Neural cell (in vitro differentiated cells): Measurements from ENCODE around the gene JADE2. TPM values are rescaled to one million over a fixed set of nuclear protein-coding genes. Genes with fewer than 3 reads are reported as not detected.

Experiments used
- H2AFZ ChIP-seq: fragments of 200-600, 300-800 bp; sonication (generic), shearing (Covaris generic); 2 replicates; pipeline ENCODE4 v1.6.0; 2014; ENCODE audit warnings: low read depth, mild to moderate bottlenecking, antibody characterized with exemption, low read length, moderate library complexity
- H3F3A ChIP-seq: fragments of 200-600 bp; shearing (Covaris generic); 2 replicates; pipeline ENCODE4 v1.6.1; 2016; ENCODE audit warnings: mild to moderate bottlenecking, moderate library complexity, mixed read lengths, antibody characterized with exemption, low read length; ENCODE audit not compliant: insufficient read depth, poor library complexity, severe bottlenecking
- H3K27ac ChIP-seq: fragments of 200-600, 300-800 bp; sonication (generic), shearing (Covaris generic); 2 replicates; pipeline ENCODE4 v1.5.1; 2014; ENCODE audit warnings: mild to moderate bottlenecking, low read length, moderate library complexity
- H3K27me3 ChIP-seq: fragments of 300-800, 200-600 bp; sonication (generic), shearing (Covaris generic); 2 replicates; pipeline ENCODE4 v1.6.0; 2014; ENCODE audit warnings: mild to moderate bottlenecking, low read depth, low read length, moderate library complexity; ENCODE audit not compliant: insufficient read depth
- H3K36me3 ChIP-seq: fragments of 300-800, 200-600 bp; sonication (generic), shearing (Covaris generic); 2 replicates; pipeline ENCODE4 v1.5.1; 2014; ENCODE audit warnings: mild to moderate bottlenecking, antibody characterized with exemption, low read length, moderate library complexity; ENCODE audit not compliant: insufficient read depth
- H3K4me2 ChIP-seq: fragments of 300-800, 200-600 bp; sonication (generic), shearing (Covaris generic); 2 replicates; pipeline ENCODE4 v1.6.0; 2014; ENCODE audit warnings: mild to moderate bottlenecking, low read length
- H3K4me3 ChIP-seq: fragments of 300-800, 200-600 bp; sonication (generic), shearing (Covaris generic); 2 replicates; pipeline ENCODE4 v1.5.1; 2014; ENCODE audit warnings: mild to moderate bottlenecking, low read length, moderate library complexity
- H3K79me2 ChIP-seq: fragments of 200-600 bp; shearing (Covaris generic); replicated peaks from 2 replicates; pipeline ENCODE4 v1.6.0; 2014; ENCODE audit warnings: mild to moderate bottlenecking, low read length, moderate library complexity; ENCODE audit not compliant: insufficient read depth
- H3K9ac ChIP-seq: fragments of 300-800, 200-600 bp; sonication (generic), shearing (Covaris generic); 2 replicates; pipeline ENCODE4 v1.6.1; 2016; ENCODE audit warnings: mild to moderate bottlenecking, low read length, mixed read lengths
- H3K9me2 ChIP-seq: fragments of 200-600 bp; shearing (Covaris generic); 2 replicates; pipeline ENCODE4 v1.6.1; 2016; ENCODE audit warnings: mild to moderate bottlenecking, low read length, mixed read lengths; ENCODE audit not compliant: insufficient read depth
- H3K9me3 ChIP-seq: fragments of 200-600, 300-800 bp; sonication (generic), shearing (Covaris generic); 2 replicates; pipeline ENCODE4 v1.6.1; 2016; ENCODE audit warnings: mild to moderate bottlenecking, mixed run types, low read length, moderate library complexity, mixed read lengths
- H4K20me1 ChIP-seq: fragments of 200-600 bp; shearing (Covaris generic); 2 replicates; pipeline ENCODE4 v1.6.1; 2016; ENCODE audit warnings: mild to moderate bottlenecking, mixed run types; ENCODE audit not compliant: insufficient read depth
- EP300 ChIP-seq: fragments of 450-650 bp; conservative IDR thresholded peaks from 2 replicates; pipeline ENCODE4 v1.6.1; 2014; ENCODE audit warnings: antibody characterized with exemption, mild to moderate bottlenecking, moderate library complexity; ENCODE audit not compliant: poor library complexity, severe bottlenecking
- EZH2 ChIP-seq: fragments of 200-600, 300-800 bp; shearing (Covaris generic), sonication (generic); IDR thresholded peaks from 2 replicates; pipeline ENCODE4 v1.6.1; 2014; ENCODE audit warnings: antibody characterized with exemption, low read length, borderline replicate concordance, mild to moderate bottlenecking; ENCODE audit not compliant: insufficient read depth, poor library complexity, severe bottlenecking
- MXI1 ChIP-seq: fragments of 450-650 bp; conservative IDR thresholded peaks from 2 replicates; pipeline ENCODE4 v1.6.1; 2014; ENCODE audit warnings: antibody characterized with exemption, mild to moderate bottlenecking; ENCODE audit not compliant: poor library complexity, severe bottlenecking
- POLR2AphosphoS5 ChIP-seq: IDR thresholded peaks from 2 replicates; pipeline ENCODE4 v1.6.1; 2012
- RAD21 ChIP-seq: fragments of 450-650 bp; conservative IDR thresholded peaks from 2 replicates; pipeline ENCODE4 v1.6.1; 2014; ENCODE audit warnings: antibody characterized with exemption, mild to moderate bottlenecking, moderate library complexity
- SMC3 ChIP-seq: fragments of 450-650 bp; conservative IDR thresholded peaks from 2 replicates; pipeline ENCODE4 v1.6.1; 2014; ENCODE audit warnings: antibody characterized with exemption, mild to moderate bottlenecking, moderate library complexity; ENCODE audit not compliant: poor library complexity
- TAF1 ChIP-seq: IDR thresholded peaks from 2 replicates; pipeline ENCODE4 v1.6.1; 2012; ENCODE audit warnings: low read depth
- polyA plus RNA-seq: library from polyadenylated mRNA; depleted of rRNA; stranded (reverse); fragments of >200 nt; gene quantifications from 2 replicates; pipeline ENCODE4 v1.2.3, GENCODE V29; 2014
- TF ChIP-seq, protein P1 (sequence below): IDR thresholded peaks from 2 replicates; pipeline ENCODE4 v1.6.1; 2012; ENCODE audit warnings: borderline replicate concordance
- TF ChIP-seq, protein P2 (sequence below): fragments of 450-650 bp; IDR thresholded peaks from 2 replicates; pipeline ENCODE4 v1.5.1; 2014; ENCODE audit warnings: antibody characterized with exemption, mild to moderate bottlenecking, moderate library complexity; ENCODE audit not compliant: poor library complexity, severe bottlenecking

JADE2 gene
- polyA plus RNA-seq, 1 donor from 2014 or later: 1.9 TPM

DNA sequence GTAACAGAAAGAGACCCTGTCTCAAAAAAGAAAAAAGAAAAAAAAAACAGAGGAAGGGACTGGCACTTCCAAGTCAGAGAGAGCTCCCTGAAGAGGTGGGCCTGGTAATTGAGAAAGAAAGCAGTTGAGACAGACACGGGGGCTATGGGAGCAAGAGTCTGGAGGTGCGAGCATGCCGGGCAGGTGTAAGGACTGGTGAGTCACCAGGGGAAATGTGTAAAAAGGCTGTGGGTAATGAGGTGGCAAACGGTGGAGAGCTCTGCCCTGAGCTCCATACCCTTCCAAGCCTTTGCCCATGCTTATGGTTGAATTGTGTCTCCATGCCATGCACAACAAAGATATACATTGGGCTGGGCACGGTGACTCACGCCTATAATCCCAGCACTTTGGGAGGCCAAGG, 18.0 kb upstream of the JADE2 start:
- Histone ChIP-seq H3K27ac (no peak overlapping the region), H3F3A (no peaks in the 10 kb centered on the region), H2AFZ (no peak overlapping the region), H3K9me2 (no peaks in the 10 kb centered on the region), H3K4me2 (no peak overlapping the region), H3K9ac (no peak overlapping the region), H3K9me3 (no peaks in the 10 kb centered on the region), H3K4me3 (no peak overlapping the region), H4K20me1 (no peaks in the 10 kb centered on the region), H3K27me3 (no peaks in the 10 kb centered on the region), H3K36me3 (no peaks in the 10 kb centered on the region), H3K79me2 (no peaks in the 10 kb centered on the region)
- no peak for TF ChIP-seq RAD21
- TF ChIP-seq EZH2: no peak
- no peak for TF ChIP-seq SMC3
- no peak for TF ChIP-seq MXI1
- TF ChIP-seq, protein P1, sequence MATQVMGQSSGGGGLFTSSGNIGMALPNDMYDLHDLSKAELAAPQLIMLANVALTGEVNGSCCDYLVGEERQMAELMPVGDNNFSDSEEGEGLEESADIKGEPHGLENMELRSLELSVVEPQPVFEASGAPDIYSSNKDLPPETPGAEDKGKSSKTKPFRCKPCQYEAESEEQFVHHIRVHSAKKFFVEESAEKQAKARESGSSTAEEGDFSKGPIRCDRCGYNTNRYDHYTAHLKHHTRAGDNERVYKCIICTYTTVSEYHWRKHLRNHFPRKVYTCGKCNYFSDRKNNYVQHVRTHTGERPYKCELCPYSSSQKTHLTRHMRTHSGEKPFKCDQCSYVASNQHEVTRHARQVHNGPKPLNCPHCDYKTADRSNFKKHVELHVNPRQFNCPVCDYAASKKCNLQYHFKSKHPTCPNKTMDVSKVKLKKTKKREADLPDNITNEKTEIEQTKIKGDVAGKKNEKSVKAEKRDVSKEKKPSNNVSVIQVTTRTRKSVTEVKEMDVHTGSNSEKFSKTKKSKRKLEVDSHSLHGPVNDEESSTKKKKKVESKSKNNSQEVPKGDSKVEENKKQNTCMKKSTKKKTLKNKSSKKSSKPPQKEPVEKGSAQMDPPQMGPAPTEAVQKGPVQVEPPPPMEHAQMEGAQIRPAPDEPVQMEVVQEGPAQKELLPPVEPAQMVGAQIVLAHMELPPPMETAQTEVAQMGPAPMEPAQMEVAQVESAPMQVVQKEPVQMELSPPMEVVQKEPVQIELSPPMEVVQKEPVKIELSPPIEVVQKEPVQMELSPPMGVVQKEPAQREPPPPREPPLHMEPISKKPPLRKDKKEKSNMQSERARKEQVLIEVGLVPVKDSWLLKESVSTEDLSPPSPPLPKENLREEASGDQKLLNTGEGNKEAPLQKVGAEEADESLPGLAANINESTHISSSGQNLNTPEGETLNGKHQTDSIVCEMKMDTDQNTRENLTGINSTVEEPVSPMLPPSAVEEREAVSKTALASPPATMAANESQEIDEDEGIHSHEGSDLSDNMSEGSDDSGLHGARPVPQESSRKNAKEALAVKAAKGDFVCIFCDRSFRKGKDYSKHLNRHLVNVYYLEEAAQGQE: no peak
- no peak for TF ChIP-seq TAF1
- TF ChIP-seq, protein P2, sequence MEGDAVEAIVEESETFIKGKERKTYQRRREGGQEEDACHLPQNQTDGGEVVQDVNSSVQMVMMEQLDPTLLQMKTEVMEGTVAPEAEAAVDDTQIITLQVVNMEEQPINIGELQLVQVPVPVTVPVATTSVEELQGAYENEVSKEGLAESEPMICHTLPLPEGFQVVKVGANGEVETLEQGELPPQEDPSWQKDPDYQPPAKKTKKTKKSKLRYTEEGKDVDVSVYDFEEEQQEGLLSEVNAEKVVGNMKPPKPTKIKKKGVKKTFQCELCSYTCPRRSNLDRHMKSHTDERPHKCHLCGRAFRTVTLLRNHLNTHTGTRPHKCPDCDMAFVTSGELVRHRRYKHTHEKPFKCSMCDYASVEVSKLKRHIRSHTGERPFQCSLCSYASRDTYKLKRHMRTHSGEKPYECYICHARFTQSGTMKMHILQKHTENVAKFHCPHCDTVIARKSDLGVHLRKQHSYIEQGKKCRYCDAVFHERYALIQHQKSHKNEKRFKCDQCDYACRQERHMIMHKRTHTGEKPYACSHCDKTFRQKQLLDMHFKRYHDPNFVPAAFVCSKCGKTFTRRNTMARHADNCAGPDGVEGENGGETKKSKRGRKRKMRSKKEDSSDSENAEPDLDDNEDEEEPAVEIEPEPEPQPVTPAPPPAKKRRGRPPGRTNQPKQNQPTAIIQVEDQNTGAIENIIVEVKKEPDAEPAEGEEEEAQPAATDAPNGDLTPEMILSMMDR: no peak
- TF ChIP-seq EP300: no peak
- no peak for TF ChIP-seq POLR2AphosphoS5

DNA sequence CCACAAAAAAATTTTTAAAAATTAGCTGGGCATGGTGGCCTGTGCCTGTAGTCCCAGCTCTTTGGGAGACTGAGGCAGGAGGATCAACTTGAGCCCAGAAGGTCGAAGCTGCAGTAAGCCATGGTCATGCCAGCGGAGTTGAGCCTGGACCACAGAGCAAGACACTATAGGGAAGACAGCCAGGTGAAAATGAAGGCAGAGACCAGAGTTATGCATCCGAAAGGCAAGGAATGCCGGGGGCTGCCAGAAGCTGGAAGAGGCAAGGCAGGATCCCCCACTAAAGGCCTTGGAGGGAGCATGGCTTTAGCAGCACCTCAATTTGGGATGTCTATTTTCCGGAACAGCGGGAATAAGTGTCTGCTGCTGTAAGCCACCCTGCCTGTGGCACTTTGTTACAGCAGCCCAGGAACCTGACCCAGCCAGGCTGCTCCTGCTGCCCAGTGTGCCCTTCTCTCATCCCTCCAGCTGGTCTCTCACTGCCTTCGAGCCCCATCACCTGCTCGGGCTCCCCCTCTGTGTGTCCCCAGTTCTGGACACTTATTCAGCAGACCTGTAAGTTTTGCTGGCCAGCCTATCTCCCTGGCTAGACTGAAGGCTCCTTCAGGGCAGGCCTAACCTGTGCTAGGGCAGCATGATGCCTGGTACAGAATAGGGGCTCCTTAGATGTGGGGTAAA, 16.8 kb upstream of the JADE2 start:
- TF ChIP-seq TAF1: no peak
- Histone ChIP-seq H4K20me1 (no peaks in the 10 kb centered on the region), H3K9me3 (no peaks in the 10 kb centered on the region), H2AFZ (no peak overlapping the region), H3F3A (no peaks in the 10 kb centered on the region), H3K27me3 (no peaks in the 10 kb centered on the region), H3K4me3 (no peak overlapping the region), H3K9ac (no peak overlapping the region), H3K79me2 (no peaks in the 10 kb centered on the region), H3K36me3 (no peaks in the 10 kb centered on the region), H3K4me2 (no peak overlapping the region), H3K9me2 (no peaks in the 10 kb centered on the region), H3K27ac (no peak overlapping the region)
